HG03469 (cell line): ENCODE data around the gene ITGA2B.

Experiments
- ATAC-seq: cut with Tn5 transposase; IDR thresholded peaks from one replicate; pipeline ENCODE4 v1.9.1; 2021; ENCODE audit warnings: mild to moderate bottlenecking, moderate library complexity, moderate number of reproducible peaks; ENCODE audit not compliant: unreplicated experiment

Gene ITGA2B

GRCh38 chr17:44389281-44389680 lies at the start of gene ITGA2B:
TSS of gene ITGA2B (minus strand) at chr17:44389649. CDS start at chr17:44389473, 176 bp downstream.
- no peak for ATAC-seq

GRCh38 chr17:44439168-44439567 lies 49.7 kb upstream of the ITGA2B start:
- no peak for ATAC-seq

- no peak for ATAC-seq
Observed at GRCh38 chr17:44438636-44439035, 49.2 kb upstream of the ITGA2B start.

GRCh38 chr17:44436336-44436735 lies 46.9 kb upstream of the ITGA2B start:
- no peak for ATAC-seq

GRCh38 chr17:44432254-44433157 lies 43.1 kb upstream of the ITGA2B start:
- ATAC-seq, result no peak

- ATAC-seq, result no peak
Observed at GRCh38 chr17:44424828-44425461, 35.5 kb upstream of the ITGA2B start.

- ATAC-seq, result no peak
Observed at GRCh38 chr17:44417553-44417952, 28.1 kb upstream of the ITGA2B start.

GRCh38 chr17:44416558-44417289 lies 27.3 kb upstream of the ITGA2B start:
- no peak for ATAC-seq

- no peak for ATAC-seq
Observed at GRCh38 chr17:44414394-44415155, 25.1 kb upstream of the ITGA2B start.

- ATAC-seq, result no peak
Observed at GRCh38 chr17:44409309-44410028, 20.0 kb upstream of the ITGA2B start.

GRCh38 chr17:44408786-44409185 lies 19.3 kb upstream of the ITGA2B start:
- ATAC-seq, result no peak

GRCh38 chr17:44402564-44403172 lies 13.2 kb upstream of the ITGA2B start:
- ATAC-seq, result no peak

- no peak for ATAC-seq
Observed at GRCh38 chr17:44400226-44400847, 10.9 kb upstream of the ITGA2B start.

GRCh38 chr17:44398692-44399691 lies 9.5 kb upstream of the ITGA2B start:
- no peak for ATAC-seq

GRCh38 chr17:44397479-44398440 lies 8.3 kb upstream of the ITGA2B start:
- ATAC-seq, result no peak

- no peak for ATAC-seq
Observed at GRCh38 chr17:44396946-44397345, 7.5 kb upstream of the ITGA2B start.

GRCh38 chr17:44394833-44395232 lies 5.4 kb upstream of the ITGA2B start:
- ATAC-seq, result no peak
